NCI-H146 (cell line): ENCODE results near the gene AQP1.

Source experiments
- DNase-seq: peaks from one replicate; lab custom pipeline; 2025; lab: John Stamatoyannopoulos, UW

AQP1 gene

GRCh38 chr7:30936650-30937245 lies 25.1 kb downstream of the AQP1 start:
- DNase-seq = no peak

GRCh38 chr7:30937416-30937815 lies 25.8 kb downstream of the AQP1 start:
- DNase-seq = no peak

GRCh38 chr7:30938435-30939316 lies 27.0 kb downstream of the AQP1 start:
- peak; percentile 83 for DNase-seq

- DNase-seq = no peak
These were observed 30.1 kb downstream of the AQP1 start for GRCh38 chr7:30941582-30942323.

GRCh38 chr7:30950197-30950596 lies 38.5 kb downstream of the AQP1 start:
- no peak for DNase-seq

GRCh38 chr7:30954914-30955313 lies 43.3 kb downstream of the AQP1 start:
- no peak for DNase-seq

- DNase-seq = no peak
These were observed 45.1 kb downstream of the AQP1 start for GRCh38 chr7:30956704-30957103.

GRCh38 chr7:30963842-30964241 lies 52.2 kb downstream of the AQP1 start, which contains the start of gene GHRHR:
GHRHR (plus strand) TSS chr7:30963953; CDS start chr7:30964069, 116 bp downstream.
- no peak for DNase-seq

GRCh38 chr7:30965372-30965771 lies 53.7 kb downstream of the AQP1 start:
- no peak for DNase-seq

- no peak for DNase-seq
These were observed 54.2 kb downstream of the AQP1 start for GRCh38 chr7:30965883-30966282.

- DNase-seq = no peak
These were observed 56.6 kb downstream of the AQP1 start for GRCh38 chr7:30968294-30968693.

GRCh38 chr7:30968747-30969603 lies 57.3 kb downstream of the AQP1 start:
- no peak for DNase-seq

GRCh38 chr7:30969604-30969970 lies 57.9 kb downstream of the AQP1 start:
- DNase-seq = no peak

- DNase-seq = no peak
These were observed 58.4 kb downstream of the AQP1 start for GRCh38 chr7:30970074-30970473.

- no peak for DNase-seq
These were observed 59.0 kb downstream of the AQP1 start for GRCh38 chr7:30970594-30971094.

GRCh38 chr7:30971440-30971839 lies 59.8 kb downstream of the AQP1 start:
- DNase-seq = no peak

GRCh38 chr7:30971840-30972563 lies 60.3 kb downstream of the AQP1 start:
- no peak for DNase-seq

GRCh38 chr7:30973292-30973691 lies 61.6 kb downstream of the AQP1 start:
- DNase-seq = no peak

- DNase-seq = no peak
These were observed 62.3 kb downstream of the AQP1 start for GRCh38 chr7:30973791-30974604.
